ENCODE results near the gene METTL6.

METTL6 gene

GRCh38 chr3:15431256-15431837 is 4.0 kb upstream of the METTL6 start:
- CTCF ChIA-PET: interaction anchor here (0.9 to 3.6 kb wide), 2 partner anchors 127 to 163 kb away, joined by 3 to 9 read pairs; no protein-coding TSS in a partner anchor
- no peak overlapping the region for H3K4me3 ChIP-seq (ENCODE audit: low read depth, low read length)
- no peak for TF ChIP-seq CTCF (IDR thresholded peaks at IDR 0.05; ENCODE audit: insufficient read depth, low read length, missing control alignments)
- POLR2A ChIA-PET: no interaction called here
- DNase-seq (ENCODE audit: low read depth, low spot score): no peak

GRCh38 chr3:15430624-15431023 is 3.3 kb upstream of the METTL6 start:
- no peak for TF ChIP-seq CTCF (IDR thresholded peaks at IDR 0.05; ENCODE audit: insufficient read depth, low read length, missing control alignments)
- ChIA-PET POLR2A (no interaction called here), CTCF (interaction anchor here (0.9 to 3.6 kb wide), 3 partner anchors 26 to 163 kb away, joined by 3 to 9 read pairs (median 8); no protein-coding TSS in a partner anchor)

GRCh38 chr3:15429080-15429479 is 1.7 kb upstream of the METTL6 start:
- peak overlapping the region; percentile 91 for H3K4me3 ChIP-seq (ENCODE audit: low read depth, low read length)
- CTCF ChIA-PET: interaction anchor here (1.0 to 3.6 kb wide), 2 partner anchors 161 to 163 kb away, joined by 3 to 9 read pairs; no protein-coding TSS in a partner anchor
- DNase-seq (ENCODE audit: low read depth, low spot score): no peak
- TF ChIP-seq CTCF (IDR thresholded peaks at IDR 0.05; ENCODE audit: insufficient read depth, low read length, missing control alignments): no peak
- POLR2A ChIA-PET: no interaction called here

More at GRCh38 chr3:15430624-15431023, 3.3 kb upstream of the METTL6 start:
- no peak overlapping the region for H3K4me3 ChIP-seq (ENCODE audit: low read depth, low read length)
- no peak for DNase-seq (ENCODE audit: low read depth, low spot score)

- DNase-seq (ENCODE audit: low read depth, low spot score): peak; percentile 12
- ChIA-PET POLR2A (no interaction called here), CTCF (no interaction called here)
- H3K4me3 ChIP-seq (ENCODE audit: low read depth, low read length): peak overlapping the region; percentile 91
- no peak for TF ChIP-seq CTCF (IDR thresholded peaks at IDR 0.05; ENCODE audit: insufficient read depth, low read length, missing control alignments)
Measured at GRCh38 chr3:15428539-15428938, 1.2 kb upstream of the METTL6 start.

GRCh38 chr3:15427981-15428380 is 637 bp upstream of the METTL6 start:
- H3K4me3 ChIP-seq (ENCODE audit: low read depth, low read length): peak overlapping the region; percentile 91
- ChIA-PET CTCF (no interaction called here), POLR2A (no interaction called here)
- DNase-seq (ENCODE audit: low read depth, low spot score): no peak
- TF ChIP-seq CTCF (IDR thresholded peaks at IDR 0.05; ENCODE audit: insufficient read depth, low read length, missing control alignments): no peak

GRCh38 chr3:15426579-15427118 is 695 bp downstream of the METTL6 start:
- no peak for TF ChIP-seq CTCF (IDR thresholded peaks at IDR 0.05; ENCODE audit: insufficient read depth, low read length, missing control alignments)
- POLR2A ChIA-PET: no interaction called here
- no peak for DNase-seq (ENCODE audit: low read depth, low spot score)
- H3K4me3 ChIP-seq (ENCODE audit: low read depth, low read length): peak overlapping the region; percentile 91
- CTCF ChIA-PET: interaction anchor here (0.6 to 3.3 kb wide), 4 partner anchors 21 to 221 kb away, joined by 3 to 12 read pairs (median 4); partner anchors contain the start of gene CAPN7
